Posterior vena cava (tissue), 2 donors: ENCODE data around the gene ZNF219. TPM values are rescaled to one million over a fixed set of nuclear protein-coding genes. Genes with fewer than 3 reads are reported as not detected.
A peak's percentile ranks its signal among the peaks of the same experiment; 100 is the strongest.

ENCODE experiments used
- DNase-seq: peaks from one replicate; pipeline ENCODE4 v3.0.0-alpha.2; 2020; ENCODE audit warnings: low spot score
- intact Hi-C, 2 donors: fragments of 100-400 bp; cut with DNase I; formaldehyde crosslinking; loops; one replicate each; pipeline versions ENCODE4 v1.14.1 to v1.14.2; 2022 to 2023
- total RNA-seq, 2 donors: library from RNA; stranded (reverse); fragmentation: NEBNext Ultra II Directional; extraction: Animal tissue kit (Norgen Biotek cat#: 25700); gene quantifications; one replicate each; pipeline ENCODE4 v1.2.1, GENCODE V29; 2021
- donor health status: DM: yes; HTN: yes; CAD: no.
- donor health status: DM: yes; HTN: yes; CAD: no.

The ZNF219 gene
- total RNA-seq, 2 donors from 2014 or later: 27.0 to 37.6 TPM

DNA sequence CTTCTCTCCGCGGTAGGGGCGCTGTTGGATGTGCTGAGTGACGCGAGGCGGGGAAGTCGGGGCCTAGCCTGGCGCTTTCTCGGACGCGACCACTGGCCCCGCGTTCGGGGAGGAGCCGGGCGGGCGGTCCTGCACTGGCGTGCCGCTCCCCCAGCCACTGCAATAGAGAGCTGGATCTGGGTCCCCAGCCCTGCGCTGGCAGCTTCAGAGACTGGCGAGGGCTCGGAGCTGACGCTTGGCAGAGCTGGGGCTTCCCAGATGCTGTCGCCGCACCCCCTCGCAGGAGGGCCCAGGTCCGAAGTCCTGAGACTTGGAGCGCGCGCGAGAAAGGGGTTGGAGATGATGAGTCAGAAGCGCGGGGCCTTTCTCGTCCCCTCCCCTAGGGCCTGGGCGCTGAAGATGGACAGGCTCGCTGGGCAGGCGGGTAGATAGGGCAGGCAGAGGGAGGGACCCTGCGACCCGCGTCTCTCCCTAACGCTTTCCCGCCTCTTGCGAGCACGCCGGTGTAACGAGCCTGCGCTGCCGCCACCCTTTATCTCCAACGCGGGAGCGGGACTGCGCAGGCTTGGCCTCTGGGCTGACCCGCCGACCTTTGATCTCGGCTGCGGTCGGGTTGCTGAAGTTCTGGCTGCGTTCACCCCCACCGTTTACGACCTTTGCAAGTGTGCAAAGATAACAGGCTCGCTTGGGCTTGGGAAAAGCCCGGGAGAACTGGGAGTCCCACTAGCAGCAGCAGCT lies 5.4 kb upstream of the ZNF219 start:
- DNase-seq: peak; percentile 99
- intact Hi-C loops: no loop called here

DNA sequence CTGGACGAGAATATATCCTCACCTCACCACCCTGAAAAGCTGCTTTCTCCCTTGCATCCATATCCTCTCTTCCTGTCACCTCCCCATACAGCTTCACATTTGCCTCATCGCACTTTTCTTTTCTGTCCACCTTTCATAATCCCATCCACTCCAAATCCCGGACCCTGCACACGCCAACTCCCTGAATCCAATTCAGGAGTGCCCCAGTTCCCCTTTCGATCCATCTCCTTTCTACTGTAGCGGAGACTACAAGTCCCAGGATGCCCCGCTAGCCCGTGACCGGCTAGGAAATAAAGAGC lies 4.9 kb upstream of the ZNF219 start:
- intact Hi-C loops: no loop called here
- DNase-seq: no peak

DNA sequence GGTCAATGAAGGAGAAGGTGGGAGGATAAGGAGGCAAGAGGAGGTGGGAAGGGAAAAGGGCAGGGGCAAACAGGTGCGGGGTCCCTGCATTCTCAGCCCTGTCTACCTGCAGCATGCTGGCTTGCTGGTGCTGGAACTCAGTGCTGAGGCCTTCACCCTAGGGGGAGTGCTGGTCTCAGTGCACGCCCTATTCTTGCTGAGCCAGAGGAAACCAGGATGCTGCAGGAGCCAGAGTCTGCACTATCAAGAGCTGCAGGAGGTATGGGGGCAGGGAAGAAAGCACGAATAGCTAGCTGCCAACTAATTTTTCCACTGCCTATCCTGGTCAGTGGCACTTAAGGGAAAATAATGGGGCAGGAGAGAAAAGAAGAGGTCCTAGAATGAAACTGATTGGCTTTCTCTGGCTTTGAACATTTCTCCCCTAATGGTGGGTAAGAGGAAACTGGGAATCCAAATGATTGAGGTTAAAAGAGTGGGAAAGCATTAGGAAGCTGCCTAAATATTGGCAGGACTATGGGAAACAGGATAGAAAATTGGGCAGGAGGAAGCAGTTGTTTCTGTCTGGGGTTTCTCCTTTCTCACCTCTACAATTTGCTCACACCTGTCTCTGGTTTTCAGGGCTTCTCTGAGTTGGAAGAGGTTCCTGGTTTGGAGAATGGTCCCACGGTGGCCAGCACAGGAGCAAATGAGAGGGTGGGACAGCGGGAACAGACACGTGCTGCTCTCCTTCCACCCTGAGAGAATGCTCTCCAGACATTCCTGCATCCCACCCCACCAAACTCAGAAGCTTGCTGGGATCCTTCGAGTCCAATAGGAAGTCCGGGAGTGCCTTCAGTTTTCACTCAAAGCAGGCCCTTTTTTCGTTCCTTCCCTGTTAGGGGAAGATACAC lies 4.3 kb upstream of the ZNF219 start:
- intact Hi-C loops: no loop called here
- DNase-seq: no peak

DNA sequence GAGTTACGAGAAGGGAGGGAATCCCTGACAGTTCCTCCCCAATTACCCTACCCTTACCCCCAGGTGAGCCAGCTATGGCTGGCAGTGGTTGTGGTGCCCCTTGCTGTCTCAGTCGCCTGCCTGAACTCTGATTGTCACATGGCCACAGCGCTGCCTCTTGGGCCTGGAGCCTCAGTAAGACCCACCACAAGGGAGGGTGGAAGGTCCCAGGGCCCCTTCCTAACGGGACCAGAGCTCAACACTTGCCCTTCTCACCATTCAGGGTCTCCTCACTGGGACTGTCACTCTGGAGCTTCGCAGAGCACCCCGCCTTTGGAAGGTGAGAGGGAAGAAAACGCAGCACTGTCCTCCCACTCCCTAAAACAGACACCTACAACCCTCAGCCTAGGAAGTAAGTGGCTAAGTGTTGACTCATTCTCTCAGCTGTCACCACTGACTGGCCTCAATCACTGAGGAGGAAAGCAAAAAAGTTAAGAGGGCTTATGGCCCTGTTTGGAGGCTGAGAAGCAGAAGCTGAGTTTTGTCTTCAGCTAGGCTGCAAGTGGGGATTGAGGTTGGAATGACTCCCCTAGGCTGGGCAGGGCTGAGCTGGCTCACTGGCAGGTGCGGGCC lies 3.5 kb upstream of the ZNF219 start:
- DNase-seq: no peak
- intact Hi-C loops: no loop called here

DNA sequence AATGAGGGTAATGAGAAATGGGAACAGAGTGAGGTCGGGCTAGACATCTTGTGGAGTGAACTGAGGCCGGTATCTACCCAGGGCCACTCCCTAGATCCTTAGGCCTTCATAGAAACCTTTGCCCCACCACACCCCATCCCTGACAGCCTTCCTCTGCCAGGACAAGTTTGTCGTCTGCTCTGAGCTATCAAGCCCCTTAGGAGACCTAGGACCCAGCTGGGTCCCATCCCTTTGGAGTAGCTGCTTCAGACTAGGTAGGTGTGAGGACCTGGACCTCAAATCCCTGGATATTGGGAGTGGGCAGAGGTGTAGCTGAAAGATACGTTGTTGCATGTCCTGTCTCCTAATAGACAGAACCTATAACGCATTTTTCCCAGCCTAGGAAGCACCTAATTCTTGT lies 2.5 kb upstream of the ZNF219 start, which contains the start of gene TMEM253:
Gene TMEM253, plus strand, starts transcription at position 136 of the 400 bp plus-strand sequence. CDS start 278 bp downstream, outside the sequence.
- intact Hi-C loops: no loop called here
- no peak for DNase-seq

DNA sequence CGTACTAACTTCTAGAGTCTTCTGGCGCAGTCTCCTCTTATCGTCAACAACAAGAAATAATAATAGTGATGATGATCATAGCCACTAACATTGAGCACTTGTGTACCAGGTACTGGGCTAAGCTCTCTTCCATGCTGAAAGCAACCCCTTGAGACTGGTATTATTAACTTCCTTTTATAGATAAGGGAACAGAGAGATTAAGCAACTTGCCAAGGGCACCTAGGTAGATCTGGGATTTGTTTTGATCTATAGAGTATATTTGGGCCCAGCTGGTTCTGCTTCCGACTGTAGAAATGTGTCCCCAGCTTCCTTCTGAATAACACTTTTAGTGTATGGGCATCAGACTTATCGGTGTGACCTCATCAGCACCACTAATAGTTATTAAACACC lies 1.1 kb upstream of the ZNF219 start:
- intact Hi-C loops: no loop called here
- DNase-seq: no peak

DNA sequence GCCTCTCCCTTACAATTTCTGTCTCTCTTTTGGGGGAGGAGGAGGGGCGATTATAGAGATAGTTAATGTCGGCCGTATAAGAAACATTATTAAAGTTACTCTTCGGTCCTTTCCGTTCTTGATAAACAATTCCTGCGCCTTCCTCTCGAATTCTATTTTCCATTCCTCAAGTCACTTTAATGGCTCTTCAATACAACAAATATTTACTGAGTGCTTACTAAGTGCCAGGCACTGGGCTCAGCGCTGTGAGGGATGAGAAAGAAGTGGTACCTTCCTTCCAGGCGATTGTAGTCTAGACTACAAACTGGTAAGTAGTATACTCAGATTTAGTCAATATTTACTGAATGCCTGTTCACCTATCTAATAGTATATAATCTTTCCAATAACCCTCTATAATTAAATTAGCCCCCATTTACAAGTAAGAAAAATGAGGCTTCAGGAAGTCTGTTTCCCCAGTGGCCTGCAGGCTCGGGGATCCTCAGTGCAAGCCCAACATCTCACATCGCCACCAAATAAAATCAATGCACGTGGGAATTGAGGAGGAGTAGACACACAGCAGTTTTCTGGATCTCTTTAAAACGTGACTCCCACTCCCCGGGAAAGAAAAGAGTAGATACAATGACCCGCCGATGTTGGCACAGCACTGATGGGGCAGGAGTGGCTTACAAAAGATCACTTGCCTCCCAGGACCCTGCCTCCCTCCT lies 589 bp upstream of the ZNF219 start:
- no peak for DNase-seq
- intact Hi-C loops: no loop called here

DNA sequence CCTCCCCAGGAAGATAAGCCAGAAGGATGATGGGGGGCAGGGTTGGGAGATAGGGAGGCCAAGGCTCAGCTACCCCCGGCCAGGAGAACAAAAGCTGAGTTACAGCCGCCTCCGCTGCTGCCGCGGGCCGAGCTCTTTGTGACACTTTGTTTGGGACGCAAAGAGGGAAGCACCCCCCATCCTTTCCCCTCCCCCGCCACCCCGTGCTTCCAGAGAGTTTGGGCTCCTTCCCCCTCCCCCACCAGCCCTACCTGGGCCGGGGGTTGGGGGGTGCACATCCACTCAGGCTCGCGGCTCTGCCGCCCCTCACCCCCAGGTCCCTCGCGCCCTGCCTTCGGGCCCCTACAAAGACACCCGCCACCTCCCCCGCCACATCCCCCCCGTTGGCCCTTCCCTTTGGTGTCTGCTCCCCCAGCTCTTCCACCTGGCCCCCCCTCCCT lies 799 bp downstream of the ZNF219 start:
- intact Hi-C loops: no loop called here

DNA sequence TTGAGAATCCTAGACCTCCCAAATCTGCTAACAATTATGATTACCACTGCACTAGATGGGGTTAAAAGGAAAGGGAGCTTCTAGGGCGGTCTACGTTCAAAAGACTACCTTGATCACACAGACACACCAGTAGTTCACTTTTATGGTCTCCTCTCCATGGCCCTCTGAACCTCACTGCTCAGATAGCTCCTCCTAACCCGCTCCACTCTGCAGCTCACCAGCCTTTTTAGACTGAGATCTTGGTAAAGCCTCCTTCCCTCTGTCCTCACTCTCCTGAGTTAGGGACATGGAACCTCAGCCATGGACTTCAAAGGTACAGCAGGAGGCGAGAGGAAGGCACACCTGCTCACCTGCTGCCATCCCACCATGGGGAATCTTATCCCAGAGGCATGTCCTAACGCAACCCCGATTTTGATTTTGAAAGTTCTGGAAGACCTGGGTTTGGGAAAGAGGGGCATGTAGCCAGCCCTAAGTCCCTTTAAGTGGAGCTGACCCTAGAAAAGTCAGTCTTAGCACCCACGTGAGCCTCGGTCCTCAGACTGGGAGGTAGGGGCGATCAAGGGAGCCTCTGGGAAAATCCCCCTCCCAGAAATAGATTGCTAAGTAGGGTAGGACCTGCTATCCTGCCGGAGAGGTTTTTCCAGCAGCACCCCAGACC lies 1.3 kb downstream of the ZNF219 start:
- intact Hi-C loops: no loop called here
- DNase-seq: no peak

More for the DNA sequence above, 799 bp downstream of the ZNF219 start:
- DNase-seq: no peak

DNA sequence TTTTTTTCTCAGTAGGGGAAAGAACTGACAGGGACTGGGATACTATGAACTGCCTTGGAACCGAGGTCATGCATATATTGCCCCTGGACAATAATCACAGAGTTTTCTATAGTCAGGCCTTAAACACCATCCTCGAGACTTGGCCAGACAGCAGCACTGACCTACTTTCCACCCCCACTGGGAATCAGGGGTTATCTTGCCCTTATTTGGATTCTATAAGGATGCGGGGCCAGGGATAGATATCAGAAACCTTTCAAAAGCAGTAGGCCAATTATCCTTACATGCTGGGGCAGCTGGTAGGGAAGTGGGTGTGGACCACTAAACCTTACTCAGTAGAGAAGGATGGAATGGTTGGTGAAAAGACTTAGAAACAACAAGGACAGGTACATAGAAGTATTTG lies 2.0 kb downstream of the ZNF219 start:
- intact Hi-C loops: no loop called here
- no peak for DNase-seq

DNA sequence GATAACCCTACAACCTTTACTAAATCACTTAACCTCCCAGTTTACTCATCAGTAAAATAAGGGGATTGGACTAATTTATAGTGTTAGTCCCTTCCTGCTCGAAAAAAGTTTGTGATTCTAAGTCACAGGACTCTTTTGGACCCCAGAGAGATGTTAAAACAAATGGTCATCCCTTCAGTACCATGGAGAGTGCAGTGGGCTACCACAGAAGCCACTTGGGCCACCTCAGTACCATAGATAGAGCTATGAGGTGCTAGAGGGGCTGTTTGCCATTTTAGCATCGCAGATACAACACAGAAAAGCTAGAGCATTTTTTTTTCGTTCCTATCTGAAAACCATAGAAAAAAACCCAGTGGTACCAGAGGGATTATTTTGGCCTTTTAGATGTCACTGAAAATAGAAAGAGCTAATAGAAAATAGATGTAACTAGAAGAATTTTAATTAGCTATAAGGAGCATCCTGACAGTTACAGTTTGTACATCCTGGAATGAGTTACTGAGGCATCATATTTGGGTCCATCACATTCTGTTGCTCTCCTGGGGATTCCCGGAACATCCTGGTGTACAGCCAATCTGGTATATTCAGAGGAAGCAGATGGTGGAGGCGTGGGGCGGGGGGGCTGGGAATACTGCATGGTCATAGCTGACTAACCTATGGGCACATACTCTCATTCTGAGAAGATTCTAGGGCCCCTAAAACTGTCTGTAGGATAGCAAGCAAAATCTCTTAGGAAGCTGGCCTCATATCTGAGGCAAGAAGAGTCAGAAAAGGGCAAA lies 2.8 kb downstream of the ZNF219 start:
- intact Hi-C loops: no loop called here
- no peak for DNase-seq

DNA sequence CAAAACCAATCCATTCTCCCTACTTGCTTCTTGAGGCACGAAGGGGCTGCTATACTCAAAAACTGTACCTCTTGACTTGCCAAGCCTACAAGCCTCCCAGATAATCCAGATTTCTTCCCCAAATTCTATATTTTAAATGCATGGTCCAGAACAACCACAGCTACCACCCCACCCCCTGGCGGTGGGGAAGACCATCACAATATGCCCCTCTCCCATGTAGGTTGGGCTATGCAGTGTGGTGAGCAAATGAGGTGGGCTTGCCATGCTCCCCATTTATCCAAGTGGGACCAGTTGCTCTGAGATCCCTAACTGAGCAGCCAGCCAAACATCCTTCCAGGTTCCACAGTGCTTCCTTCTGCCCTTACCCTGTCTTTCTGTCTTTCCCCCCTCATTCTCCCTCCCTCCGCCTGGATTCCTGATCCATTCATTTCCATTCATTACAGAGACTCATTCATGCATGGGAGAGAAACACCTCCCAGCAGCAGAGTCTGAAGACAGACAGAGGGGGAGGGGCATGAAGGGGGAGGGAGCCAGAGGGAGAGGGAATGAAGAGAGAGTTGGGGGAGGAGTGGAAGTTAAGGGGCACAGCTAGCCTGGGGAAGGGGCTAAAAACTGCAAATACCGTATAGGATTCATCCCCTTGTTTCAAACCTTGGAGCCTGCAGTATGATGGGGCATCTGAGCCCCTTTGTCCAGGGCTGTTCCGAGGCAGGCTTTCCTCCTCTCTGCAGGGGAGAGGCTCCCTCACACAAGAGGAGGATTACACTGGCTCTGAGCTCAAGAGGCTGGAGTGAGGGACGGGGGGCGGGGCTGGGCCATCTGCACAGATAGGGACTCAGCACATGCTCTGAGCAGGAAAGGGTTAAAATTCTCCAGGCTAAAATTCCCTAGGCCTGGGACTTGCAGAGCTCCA lies 4.4 kb downstream of the ZNF219 start:
- intact Hi-C loops: loop anchor here in 1 of 2 donors (5.0 kb wide), 1 partner anchor 72 kb away; no protein-coding TSS in a partner anchor
- no peak for DNase-seq

DNA sequence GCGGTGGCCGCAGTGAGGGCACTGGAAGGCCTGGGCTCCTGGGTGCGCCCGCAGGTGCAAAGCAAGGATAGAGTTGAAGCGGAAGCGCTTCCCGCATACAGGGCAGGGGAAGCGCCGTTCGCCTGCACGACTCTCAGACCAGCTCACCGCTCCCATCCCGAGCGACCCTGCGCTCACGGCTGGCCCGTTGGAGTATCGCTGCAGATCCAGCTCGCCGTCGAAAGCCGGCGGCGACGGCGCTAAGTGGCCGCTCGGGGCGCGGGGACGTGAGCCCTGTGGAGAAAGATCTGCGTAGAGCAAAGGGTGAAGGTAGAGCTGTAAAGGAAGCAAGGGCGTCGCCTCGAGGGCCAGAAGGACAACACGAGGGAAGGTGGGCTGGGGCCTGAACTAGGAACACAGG lies 5.4 kb downstream of the ZNF219 start:
- intact Hi-C loops: loop anchor here in 1 of 2 donors (5.0 kb wide), 1 partner anchor 71 kb away; no protein-coding TSS in a partner anchor
- DNase-seq: no peak

DNA sequence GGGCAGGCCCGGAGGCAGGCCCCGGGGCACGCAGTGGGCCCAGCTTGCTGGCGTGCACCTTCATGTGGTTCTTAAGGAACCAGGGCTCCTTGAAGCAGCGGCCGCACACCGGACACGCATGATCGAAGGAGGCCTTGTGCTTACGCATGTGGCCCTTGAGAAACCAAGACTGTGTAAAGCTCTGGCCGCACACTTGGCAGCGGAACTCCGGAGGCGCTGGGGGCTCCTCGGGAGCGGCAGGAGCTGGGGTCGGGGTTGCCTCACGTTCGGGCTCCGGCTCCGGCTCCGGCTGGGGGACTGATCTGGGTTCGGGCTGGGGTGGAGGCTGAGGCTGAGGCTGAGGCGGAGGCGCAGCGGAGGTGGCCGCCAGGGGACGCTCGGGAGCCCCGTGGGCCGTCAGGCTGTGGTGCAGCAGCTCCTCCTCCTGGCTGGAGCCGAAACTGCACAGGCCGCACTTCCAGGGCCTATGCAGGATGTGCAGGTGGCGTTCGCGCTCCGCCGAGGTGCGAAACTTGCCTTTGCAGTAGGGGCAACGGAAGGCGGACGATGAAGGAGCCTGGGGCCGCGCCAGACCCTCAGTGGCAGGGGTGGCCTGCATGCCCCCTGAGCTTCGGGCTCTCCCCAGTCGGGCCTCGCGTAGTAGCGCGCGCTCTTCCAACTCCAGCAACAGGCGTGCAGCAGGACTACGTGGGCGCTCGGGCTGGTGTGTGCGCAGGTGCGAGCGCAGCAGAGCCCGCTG lies 6.0 kb downstream of the ZNF219 start:
- peak; percentile 97 for DNase-seq

DNA sequence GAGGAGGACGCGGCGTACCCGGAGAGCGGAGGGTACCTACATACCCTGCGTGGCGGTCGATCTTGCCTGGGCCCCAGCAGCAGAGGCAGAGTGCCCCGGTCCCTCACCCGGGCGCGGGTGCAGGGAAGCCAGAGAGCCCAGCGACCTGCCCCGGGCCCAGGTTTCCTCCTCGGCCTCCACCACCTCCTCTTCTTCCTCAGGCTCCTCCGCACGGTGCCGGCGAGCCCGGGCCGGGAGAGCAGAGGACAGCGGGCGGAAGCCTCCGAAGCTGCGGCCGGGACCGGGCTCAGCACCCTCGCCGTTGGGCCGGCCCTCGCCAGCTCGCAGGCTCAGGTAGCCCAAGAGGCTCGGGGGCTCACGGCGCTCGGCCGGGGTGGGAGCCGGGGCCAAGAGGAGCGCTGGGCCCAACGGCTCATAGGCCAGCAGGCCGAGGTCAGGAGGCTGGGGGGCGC lies 6.6 kb downstream of the ZNF219 start:
- DNase-seq: no peak
- intact Hi-C loops: loop anchor here (2.0 to 5.0 kb wide), 2 partner anchors 70 to 75 kb away; no protein-coding TSS in a partner anchor

More for the DNA sequence above, 6.0 kb downstream of the ZNF219 start:
- intact Hi-C loops: loop anchor here in 1 of 2 donors (5.0 kb wide), 1 partner anchor 70 kb away; no protein-coding TSS in a partner anchor
